Hindlimb muscle (tissue), 1 donor: ENCODE measurements around the gene ASCL2. TPM values are rescaled to one million over a fixed set of nuclear protein-coding genes. Genes with fewer than 3 reads are reported as not detected.
"Not testable (repeated sequence)": the region's sequence is repeated elsewhere in the genome, so short reads cannot be mapped to it uniquely, and the experiment has no call there.

Source experiments
- DNase-seq: peaks from one replicate; pipeline ENCODE4 v3.0.0-alpha.2; 2013
- polyA plus RNA-seq: library from polyadenylated mRNA; unstranded; fragments of 120-200 nt; gene quantifications from one replicate; pipeline ENCODE4 v1.2.1, GENCODE V29; 2013; ENCODE audit not compliant: insufficient read length

Gene ASCL2
- polyA plus RNA-seq, 1 donor = 0.17 TPM

GRCh38 chr11:2259466-2259830, 10.9 kb downstream of the ASCL2 start:
- no peak for DNase-seq

GRCh38 chr11:2258501-2259465, 11.6 kb downstream of the ASCL2 start:
- no peak for DNase-seq

GRCh38 chr11:2256951-2257700, 13.3 kb downstream of the ASCL2 start:
- no peak for DNase-seq

GRCh38 chr11:2256293-2256913, 14.0 kb downstream of the ASCL2 start:
- DNase-seq = no peak

DNA sequence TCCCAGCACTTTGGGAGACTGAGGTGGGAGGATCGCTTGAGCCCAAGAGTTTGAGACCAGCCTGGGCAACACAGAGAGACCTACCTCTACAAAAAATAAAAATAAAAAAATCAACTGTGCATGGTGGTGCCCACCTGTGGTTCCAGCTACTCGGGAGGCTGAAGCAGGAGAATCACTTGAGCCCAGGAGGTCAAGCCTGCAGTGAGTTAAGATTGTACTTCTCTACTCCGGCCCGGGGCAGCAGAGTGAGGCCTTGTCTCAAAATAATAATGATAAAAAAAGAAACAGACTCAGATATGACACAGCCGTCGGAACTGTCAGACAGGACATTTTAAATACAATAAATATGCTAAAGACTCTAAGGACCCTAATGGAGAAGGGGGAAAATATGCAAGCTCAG, 18.4 kb downstream of the ASCL2 start:
- DNase-seq = no peak

DNA sequence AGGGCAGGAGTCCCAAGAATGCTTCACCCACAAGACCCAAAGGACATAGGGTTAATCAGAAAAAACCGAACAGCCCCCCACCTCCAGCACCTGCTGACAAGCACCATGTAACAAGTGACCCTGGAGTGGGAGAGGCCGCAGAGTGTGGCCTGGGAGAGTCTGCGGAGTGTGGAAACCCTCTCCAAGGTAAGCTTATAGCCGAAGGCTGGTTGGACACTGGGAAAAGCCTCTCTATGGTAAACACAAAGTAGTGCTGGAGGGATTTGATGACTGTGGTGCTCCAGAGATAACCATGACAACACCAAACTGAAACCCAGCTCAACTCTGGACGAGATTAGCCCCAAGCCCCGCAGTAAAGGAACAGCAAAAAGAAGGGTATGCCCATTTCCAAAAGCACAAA, 19.2 kb downstream of the ASCL2 start:
- no peak for DNase-seq

GRCh38 chr11:2250485-2250884, 19.9 kb downstream of the ASCL2 start:
- no peak for DNase-seq

DNA sequence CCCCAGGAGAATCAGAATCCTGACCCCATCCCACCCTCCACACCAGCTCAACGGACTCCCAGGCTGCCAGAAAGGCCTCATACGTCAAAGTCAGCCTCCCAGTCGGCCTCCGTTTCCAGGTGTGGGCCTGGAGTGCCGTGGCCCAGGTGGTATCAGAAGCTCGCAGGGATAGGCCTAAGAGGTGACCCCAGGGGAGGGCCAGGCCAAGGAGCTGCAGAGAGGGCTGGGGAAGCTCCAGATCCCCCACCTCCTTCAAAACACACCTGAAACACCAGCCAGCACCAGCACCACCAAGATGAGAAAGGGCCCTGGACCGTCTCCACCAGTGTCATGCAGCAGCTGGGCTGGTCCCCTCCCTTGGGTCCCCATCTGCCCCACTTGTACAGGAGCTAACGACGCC, 20.3 kb downstream of the ASCL2 start:
- no peak for DNase-seq

DNA sequence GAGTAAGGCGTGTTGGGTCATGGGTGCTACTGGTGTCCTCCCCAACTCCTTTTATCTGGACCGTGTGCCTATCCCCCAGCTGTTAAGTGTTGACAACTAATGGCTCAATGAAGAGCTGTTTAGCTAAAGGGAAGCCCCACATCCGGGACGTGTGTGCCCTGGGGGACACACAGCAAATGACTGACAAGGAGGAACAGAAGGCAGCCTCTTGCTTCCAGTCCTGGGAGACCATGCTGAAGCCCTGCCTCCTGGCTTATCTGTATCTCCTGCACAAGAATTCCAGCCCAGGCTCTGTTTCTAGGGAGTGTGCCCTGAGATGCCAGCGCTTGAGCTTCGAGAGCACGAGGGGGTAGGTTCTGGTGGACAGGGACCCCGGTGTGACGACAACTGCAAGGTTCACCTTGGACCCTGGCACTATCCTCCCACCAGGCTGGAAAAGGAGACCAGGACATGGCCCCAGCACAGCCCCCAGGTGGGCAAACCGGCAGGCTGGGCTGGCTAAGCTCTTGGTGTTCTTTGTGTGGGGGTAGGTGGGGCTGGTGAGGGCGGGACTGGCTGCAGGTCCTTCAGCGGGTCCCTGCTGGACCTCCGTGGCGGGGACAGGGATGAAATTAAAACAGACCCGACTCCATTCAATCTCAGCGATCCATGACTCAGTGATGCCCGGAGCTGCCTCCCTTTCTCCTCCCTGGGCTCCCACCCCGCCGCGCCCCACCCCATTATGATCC, 21.0 kb downstream of the ASCL2 start:
- DNase-seq = no peak

DNA sequence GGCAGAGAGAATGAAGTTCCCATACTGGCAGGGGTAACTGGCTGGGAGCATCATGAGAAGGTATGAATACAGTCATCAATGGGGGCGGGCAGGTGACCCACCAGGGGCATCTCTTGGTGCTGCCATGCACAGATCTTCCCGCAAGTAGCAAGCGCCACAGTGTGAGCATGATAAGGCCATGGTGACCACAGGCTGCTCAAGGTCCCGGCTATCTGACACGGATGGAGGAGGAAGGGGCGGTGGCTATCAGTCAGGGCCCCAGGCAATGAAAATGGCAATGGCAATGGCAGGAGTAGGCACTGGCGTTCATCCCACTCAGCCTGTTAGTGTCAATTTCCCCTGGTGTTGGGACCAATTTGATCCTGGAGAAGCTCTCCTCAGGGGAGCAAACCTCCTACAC, 21.6 kb downstream of the ASCL2 start:
- no peak for DNase-seq

DNA sequence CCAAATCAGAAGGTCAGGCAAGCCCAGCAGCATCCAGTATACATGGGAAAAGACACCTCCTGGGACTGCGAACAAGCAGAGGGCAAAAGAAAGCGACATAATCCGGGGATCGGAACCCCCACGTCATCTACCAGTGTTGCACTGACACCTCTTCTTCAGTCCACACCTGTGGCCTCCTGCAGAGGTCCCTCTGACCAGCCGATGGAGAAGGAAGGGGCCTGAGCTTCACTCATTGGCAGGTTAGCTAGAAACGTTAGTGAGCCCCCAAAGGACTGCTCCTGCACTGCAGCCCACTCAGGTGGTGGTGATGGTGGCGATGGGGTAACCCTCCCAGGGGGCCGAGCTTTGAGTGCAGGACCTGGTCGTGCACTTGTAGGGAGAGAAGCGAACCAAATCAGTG, 22.1 kb downstream of the ASCL2 start:
- no peak for DNase-seq

DNA sequence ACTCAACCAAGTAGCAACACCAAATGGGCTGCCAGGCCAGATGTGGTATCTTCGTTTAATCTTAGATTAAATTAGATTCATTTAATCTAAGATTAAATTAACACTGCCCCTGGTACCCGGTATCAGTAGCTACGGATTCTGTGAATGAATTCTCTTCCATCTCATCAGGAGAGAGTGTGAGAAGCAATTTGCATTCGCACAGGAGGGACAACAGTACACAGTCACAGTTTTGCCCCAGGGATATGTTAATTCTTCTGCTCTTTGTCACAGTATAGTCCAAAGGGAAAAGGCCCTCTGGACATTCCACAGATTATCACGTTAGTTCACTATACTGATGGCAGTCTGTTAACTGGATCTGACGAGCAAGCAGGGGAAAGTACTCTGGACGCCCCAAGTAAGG, 22.9 kb downstream of the ASCL2 start:
- DNase-seq = no peak

DNA sequence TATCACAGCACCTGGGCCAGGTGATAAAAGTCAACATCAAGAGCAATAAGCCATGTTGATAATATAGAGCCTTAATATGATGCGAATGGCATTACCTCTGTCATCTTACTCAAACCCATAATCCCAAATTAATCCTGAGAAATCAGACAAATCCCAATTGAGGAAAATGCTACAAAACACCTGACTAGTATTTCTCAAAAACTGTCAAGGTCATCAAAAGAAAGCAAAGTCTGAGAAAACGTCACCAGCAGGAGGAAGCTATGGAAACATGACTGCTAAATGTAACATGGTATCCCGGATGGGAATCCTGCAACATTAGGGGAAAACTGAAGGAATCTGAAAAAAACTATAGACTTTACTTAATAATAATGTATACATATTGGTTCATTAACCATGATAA, 29.6 kb downstream of the ASCL2 start:
- DNase-seq = no peak

DNA sequence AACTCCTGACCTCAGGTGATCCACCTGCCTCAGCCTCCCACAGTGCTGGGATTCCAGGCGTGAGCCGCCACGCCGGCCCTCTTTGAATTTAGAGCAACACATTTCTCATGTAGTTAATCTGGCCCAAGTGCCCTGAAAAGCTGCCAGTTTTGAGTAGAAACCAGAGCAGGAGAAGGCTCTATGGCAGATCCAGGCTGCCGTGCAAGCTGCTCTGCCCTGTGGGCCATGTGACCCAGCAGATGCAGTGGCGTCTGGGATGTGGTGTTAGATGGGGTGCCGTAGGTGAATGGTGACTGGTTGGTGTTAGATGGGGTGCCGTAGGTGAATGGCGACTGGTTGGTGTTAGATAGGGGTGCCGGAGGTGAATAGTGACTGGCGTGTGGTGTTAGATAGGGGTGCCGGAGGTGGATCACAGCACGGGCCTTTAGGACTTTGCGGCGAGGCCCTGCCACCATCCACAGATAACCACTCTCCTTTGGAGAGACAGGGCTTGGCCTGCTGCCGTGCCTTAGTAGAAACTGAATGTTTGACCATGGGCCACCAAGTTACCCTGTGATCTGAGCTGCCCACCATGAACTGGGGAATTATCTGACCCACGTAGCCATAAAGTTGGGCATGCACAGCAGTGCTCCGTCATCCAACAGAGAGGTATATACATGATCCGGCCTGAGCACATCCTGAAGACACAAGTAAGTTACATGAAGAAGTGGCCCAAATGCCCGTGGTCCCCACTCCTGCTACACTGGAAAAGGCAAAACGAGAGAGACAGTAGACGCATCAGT, 32.7 kb downstream of the ASCL2 start:
- no peak for DNase-seq

DNA sequence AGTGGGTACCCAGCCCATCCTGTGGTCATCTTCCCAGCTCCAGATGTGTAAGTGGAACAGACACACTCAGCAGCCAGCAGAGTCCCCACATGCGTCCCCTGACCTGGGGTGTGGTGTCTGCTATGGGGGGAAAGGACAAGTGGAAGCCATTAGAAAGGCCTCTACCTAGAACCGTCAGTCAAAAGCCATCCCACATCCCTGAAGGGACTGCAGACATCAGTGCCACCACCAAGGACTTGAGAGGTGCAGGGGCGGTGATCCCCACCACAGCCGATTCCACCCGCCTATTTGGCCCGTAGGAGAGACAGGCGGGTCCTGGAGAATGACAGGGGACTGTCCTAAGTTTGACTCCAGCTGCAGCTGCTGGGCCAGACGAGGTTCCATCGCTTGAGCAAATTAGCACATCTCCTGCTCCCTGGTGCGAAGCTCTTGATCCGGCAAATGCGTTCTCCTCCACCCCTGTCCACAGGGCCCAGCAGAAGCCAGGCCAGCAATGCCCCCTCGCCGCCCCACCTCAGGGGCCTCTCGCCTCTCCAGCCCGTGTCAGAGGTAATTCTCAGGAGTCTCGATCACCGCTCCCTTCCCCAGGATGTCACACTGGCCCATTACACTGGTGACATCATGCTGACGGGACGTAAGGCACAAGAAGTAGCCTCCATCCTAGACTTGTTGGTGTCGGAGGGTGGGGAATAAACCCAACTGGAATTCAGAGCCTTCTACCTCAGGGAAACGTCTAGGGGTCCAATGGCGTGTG, 33.8 kb downstream of the ASCL2 start:
- not testable (repeated sequence) for DNase-seq

- no peak for DNase-seq
Observed at GRCh38 chr11:2235588-2236326, 34.6 kb downstream of the ASCL2 start.

- DNase-seq = no peak
Observed at GRCh38 chr11:2234963-2235362, 35.4 kb downstream of the ASCL2 start.

DNA sequence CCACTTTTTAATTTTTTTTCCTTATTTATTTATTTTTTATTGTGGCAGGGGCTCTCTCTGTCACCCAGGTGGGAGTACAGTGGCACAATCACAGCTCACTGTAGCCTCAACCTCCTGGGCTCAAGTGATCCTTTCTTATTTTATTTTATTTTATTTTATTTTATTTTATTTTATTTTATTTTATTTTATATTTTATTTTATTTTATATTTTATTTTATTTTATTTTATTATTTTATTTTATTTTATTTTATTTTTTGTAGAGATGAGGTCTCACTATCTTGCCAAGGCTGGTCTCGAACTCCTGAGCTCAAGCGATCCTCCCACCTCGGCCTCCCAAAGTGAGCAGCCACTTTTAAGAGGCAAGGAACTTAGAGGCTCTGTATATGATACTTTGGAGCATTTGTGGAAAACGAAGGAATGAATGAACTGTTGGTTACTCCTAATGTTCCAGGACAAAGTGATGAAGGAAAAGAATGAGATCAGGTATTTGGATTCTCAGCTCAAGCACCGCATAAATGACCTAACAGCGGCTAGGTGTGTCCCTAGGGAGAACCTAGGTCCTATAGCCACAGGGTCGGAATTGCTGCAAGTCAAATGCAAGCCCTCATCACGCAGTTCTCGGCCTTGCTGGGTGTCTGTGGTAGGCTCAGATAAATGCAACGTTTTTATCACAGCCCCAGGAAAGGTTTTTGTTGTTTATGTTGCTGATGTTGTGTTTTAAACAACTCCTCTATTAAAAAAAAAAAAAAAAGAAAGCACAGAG, 36.5 kb downstream of the ASCL2 start:
- no peak for DNase-seq

- no peak for DNase-seq
Observed at GRCh38 chr11:2229713-2230297, 40.6 kb downstream of the ASCL2 start.
